PC-9 (cell line): Measurements from ENCODE around the gene TXNDC8.

Source experiments
- EZH2 ChIP-seq: fragments of 200-600 bp; sonication (generic); IDR thresholded peaks from 2 replicates; pipeline ENCODE4 v1.8.0; 2017; ENCODE audit warnings: antibody characterized with exemption, low read depth
- TF ChIP-seq, protein P1 (sequence below): fragments of 200-600 bp; sonication (generic); conservative IDR thresholded peaks from 2 replicates; pipeline ENCODE4 v1.6.1; 2017; ENCODE audit warnings: mixed run types, antibody characterized with exemption, mild to moderate bottlenecking, moderate library complexity

GRCh38 chr9:110282018-110282738 is 55.5 kb downstream of the TXNDC8 start:
- TF ChIP-seq EZH2, result no peak
- TF ChIP-seq, protein P1, sequence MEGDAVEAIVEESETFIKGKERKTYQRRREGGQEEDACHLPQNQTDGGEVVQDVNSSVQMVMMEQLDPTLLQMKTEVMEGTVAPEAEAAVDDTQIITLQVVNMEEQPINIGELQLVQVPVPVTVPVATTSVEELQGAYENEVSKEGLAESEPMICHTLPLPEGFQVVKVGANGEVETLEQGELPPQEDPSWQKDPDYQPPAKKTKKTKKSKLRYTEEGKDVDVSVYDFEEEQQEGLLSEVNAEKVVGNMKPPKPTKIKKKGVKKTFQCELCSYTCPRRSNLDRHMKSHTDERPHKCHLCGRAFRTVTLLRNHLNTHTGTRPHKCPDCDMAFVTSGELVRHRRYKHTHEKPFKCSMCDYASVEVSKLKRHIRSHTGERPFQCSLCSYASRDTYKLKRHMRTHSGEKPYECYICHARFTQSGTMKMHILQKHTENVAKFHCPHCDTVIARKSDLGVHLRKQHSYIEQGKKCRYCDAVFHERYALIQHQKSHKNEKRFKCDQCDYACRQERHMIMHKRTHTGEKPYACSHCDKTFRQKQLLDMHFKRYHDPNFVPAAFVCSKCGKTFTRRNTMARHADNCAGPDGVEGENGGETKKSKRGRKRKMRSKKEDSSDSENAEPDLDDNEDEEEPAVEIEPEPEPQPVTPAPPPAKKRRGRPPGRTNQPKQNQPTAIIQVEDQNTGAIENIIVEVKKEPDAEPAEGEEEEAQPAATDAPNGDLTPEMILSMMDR, result no peak
